Measurements from ENCODE around the gene ACOT8. TPM values are rescaled to one million over a fixed set of nuclear protein-coding genes. Genes with fewer than 3 reads are reported as not detected.

ACOT8 gene
- 10 to 100 TPM; 21.3 to 34.1 (median 27.4) TPM for total RNA-seq
- polyA plus RNA-seq: 10 to 100 TPM; 39.9 to 46.6 TPM
- long read RNA-seq, donor 1, transcript ACOT8-201 (6 exons, 1,168 nt): major isoform, 29 of 40 reads
- long read RNA-seq, donor 1, partial matches to known transcripts: 2 of 40 reads
- long read RNA-seq, donor 1, other reads (novel, unspliced or antisense): 8 of 40 reads
- long read RNA-seq, donor 2, transcript ACOT8-201 (6 exons, 1,168 nt): major isoform, 34 of 49 reads
- long read RNA-seq, donor 2, partial matches to known transcripts: 3 of 49 reads
- long read RNA-seq, donor 2, other reads (novel, unspliced or antisense): 10 of 49 reads
- long read RNA-seq, donor 3, transcript ACOT8-201 (6 exons, 1,168 nt): major isoform, 27 of 35 reads
- long read RNA-seq, donor 3, partial matches to known transcripts: 3 of 35 reads
- long read RNA-seq, donor 3, other reads (novel, unspliced or antisense): 2 of 35 reads

- H3K27ac ChIP-seq: peak within 1 kb of the TSS; percentile 7 to 96 (median 87)
- H3K9me3 ChIP-seq: no peaks in the 10 kb centered on the region
- ATAC-seq: peak; percentile 97 to 99 (median 99)
- 1% methylated on average over 36 of the region's 36 CpGs for WGBS, 2 donors
- H3K4me1 ChIP-seq: peaks cover 10 to 42% (median 35%) of the 10 kb centered on the region in 9 donors
- intact Hi-C loops (cut with DNase I): loop anchor here in 1 of 10 donors (2.0 kb wide), 1 partner anchor 22 kb away; no protein-coding TSS in a partner anchor
- H3K27me3 ChIP-seq: no peaks in the 10 kb centered on the region
- no peak for TF ChIP-seq CTCF (IDR thresholded peaks at IDR 0.05)
- peaks cover 0 to 36% (median 0%) of the 10 kb centered on the region in 9 donors for H3K36me3 ChIP-seq
- peak within 1 kb of the TSS; percentile 60 to 99 (median 86) for H3K4me3 ChIP-seq
- peak; percentile 80 to 100 for DNase-seq
Measured at GRCh38 chr20:45857114-45857881, at the start of gene ACOT8, which contains the start of gene ZSWIM3. TSS of gene ACOT8 (minus strand) at chr20:45857392. CDS start at chr20:45857315, 77 bp downstream. TSS of gene ZSWIM3 (plus strand) at chr20:45857614. CDS start at chr20:45857826, 212 bp downstream.

- no peak for ATAC-seq
- WGBS, 2 donors: 91 to 93% methylated on average over 8 of the region's 8 CpGs
Measured at GRCh38 chr20:45905505-45906079, 48.4 kb upstream of the ACOT8 start.

GRCh38 chr20:45904583-45905504 is 47.7 kb upstream of the ACOT8 start:
- no peak for TF ChIP-seq CTCF (IDR thresholded peaks at IDR 0.05)
- H3K9me3 ChIP-seq: no peaks in the 10 kb centered on the region
- no peak for DNase-seq

More at GRCh38 chr20:45905505-45906079, 48.4 kb upstream of the ACOT8 start:
- H3K4me3 ChIP-seq: no peak overlapping the region
- no peak for TF ChIP-seq CTCF (IDR thresholded peaks at IDR 0.05)
- H3K4me1 ChIP-seq: peaks cover 0 to 15% (median 4%) of the 10 kb centered on the region in 9 donors
- H3K9me3 ChIP-seq: no peaks in the 10 kb centered on the region
- intact Hi-C loops (cut with DNase I): no loop called here
- H3K36me3 ChIP-seq: peaks cover 0 to 91% (median 4%) of the 10 kb centered on the region in 9 donors
- no peak overlapping the region for H3K27ac ChIP-seq
- no peak for DNase-seq
- H3K27me3 ChIP-seq: no peaks in the 10 kb centered on the region

More at GRCh38 chr20:45904583-45905504, 47.7 kb upstream of the ACOT8 start:
- Histone ChIP-seq H3K4me1 (peaks cover 0 to 8% (median 0%) of the 10 kb centered on the region in 9 donors), H3K27me3 (no peaks in the 10 kb centered on the region), H3K4me3 (no peak overlapping the region), H3K27ac (no peak overlapping the region), H3K36me3 (peaks cover 0 to 98% (median 10%) of the 10 kb centered on the region in 9 donors)
- WGBS, 2 donors: 87 to 88% methylated on average over 16 of the region's 16 CpGs
- intact Hi-C loops (cut with DNase I): no loop called here
- ATAC-seq: peak in 1 of 8 donors; percentile 16

All from heart right ventricle (tissue), 16 donors.